MCF 10A (cell line): ENCODE measurements around the gene UBR7. TPM values are rescaled to one million over a fixed set of nuclear protein-coding genes. Genes with fewer than 3 reads are reported as not detected.
A peak's percentile ranks its signal among the peaks of the same experiment; 100 is the strongest.

Experiments
- BruUV-seq: library from RNA; stranded (reverse); fragments of 400-500 nt; replicated peaks from 2 replicates; lab custom pipeline; 2021; lab: Mats Ljungman, UMichigan
- CTCF ChIA-PET: fragments of 300-600 bp; sonication (Branson Sonifier 250); formaldehyde crosslinking; extraction: SDS; loops from one replicate; lab custom pipeline; 2021; ENCODE audit warnings: antibody characterized with exemption, inconsistent platforms; lab: Yijun Ruan, JAX
- POLR2A ChIA-PET: fragments of 300-600, 350-650 bp; sonication (Branson Sonifier 250); formaldehyde crosslinking; extraction: SDS; loops from one replicate; lab custom pipeline; 2020; ENCODE audit warnings: antibody characterized with exemption, inconsistent platforms; lab: Yijun Ruan, JAX
- DNase-seq: peaks from one replicate; pipeline ENCODE4 v3.0.0-alpha.2; 2018; ENCODE audit not compliant: unreplicated experiment
- H3K27ac Mint-ChIP-seq: one replicate; pipeline ENCODE4 v1.8.0; 2022; ENCODE audit warnings: mild to moderate bottlenecking, low read depth, mixed read lengths; ENCODE audit not compliant: unreplicated experiment
- H3K27me3 Mint-ChIP-seq: one replicate; pipeline ENCODE4 v1.8.0; 2022; ENCODE audit warnings: mixed read lengths; ENCODE audit not compliant: insufficient read depth, unreplicated experiment
- H3K36me3 Mint-ChIP-seq: one replicate; pipeline ENCODE4 v1.8.0; 2022; ENCODE audit warnings: mild to moderate bottlenecking, moderate library complexity, mixed read lengths; ENCODE audit not compliant: insufficient read depth, unreplicated experiment
- H3K4me1 Mint-ChIP-seq: one replicate; pipeline ENCODE4 v1.8.0; 2022; ENCODE audit warnings: mixed read lengths; ENCODE audit not compliant: insufficient read depth, unreplicated experiment
- H3K4me3 Mint-ChIP-seq: one replicate; pipeline ENCODE4 v1.8.0; 2022; ENCODE audit warnings: mild to moderate bottlenecking, moderate library complexity, mixed read lengths; ENCODE audit not compliant: unreplicated experiment
- H3K9me3 Mint-ChIP-seq: one replicate; pipeline ENCODE4 v1.8.0; 2022; ENCODE audit warnings: mixed read lengths; ENCODE audit not compliant: unreplicated experiment
- intact Hi-C: fragments of 100-400 bp; cut with micrococcal nuclease; formaldehyde crosslinking; loops from 2 replicates; pipeline ENCODE4 v1.14.1; 2022
- total RNA-seq: library from RNA; stranded (reverse); gene quantifications from 2 replicates; pipeline ENCODE4 v1.2.3, GENCODE V29; 2022
- TF ChIP-seq, protein P1 (sequence below): fragments of 200-600 bp; IDR thresholded peaks from one replicate; pipeline ENCODE4 v1.8.0; 2022; ENCODE audit warnings: antibody characterized with exemption, mild to moderate bottlenecking; ENCODE audit not compliant: unreplicated experiment

UBR7 gene
- total RNA-seq, 1 experiment from 2014 or later = 12.7 TPM

DNA sequence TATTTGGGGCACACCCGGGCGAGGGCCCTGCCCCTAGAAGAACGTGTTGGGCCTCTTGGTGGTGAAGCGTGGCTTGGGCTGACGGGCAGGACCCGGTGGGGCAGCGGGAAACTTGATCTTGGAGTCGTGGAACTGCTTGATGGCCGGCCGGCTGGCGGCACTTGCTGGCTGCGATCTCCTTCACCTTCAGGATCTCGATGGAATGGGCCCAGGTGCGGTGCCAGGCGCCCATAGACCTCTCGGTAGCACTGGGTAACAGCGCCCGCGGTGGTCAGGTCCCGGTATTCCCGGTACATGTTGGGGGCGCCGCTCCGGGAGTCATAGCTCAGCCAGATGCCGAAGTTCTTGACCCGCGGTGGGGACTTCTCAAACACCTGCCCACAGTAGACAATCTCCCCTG is 16.5 kb downstream of the UBR7 start:
- BruUV-seq = no TSS peak
- Mint-ChIP-seq H3K36me3 (peaks cover 71% of the 10 kb centered on the region), H3K27ac (no peak overlapping the region), H3K4me1 (no peaks in the 10 kb centered on the region), H3K9me3 (no peaks in the 10 kb centered on the region), H3K27me3 (no peaks in the 10 kb centered on the region), H3K4me3 (no peak overlapping the region)
- DNase-seq = no peak
- ChIA-PET POLR2A (interaction anchor here (0.7 kb wide), 1 partner anchor 17 kb away, joined by 3 read pairs; the partner anchor contains the start of genes GON7 and UBR7), CTCF (no interaction called here)
- intact Hi-C loops = no loop called here
- TF ChIP-seq, protein P1, sequence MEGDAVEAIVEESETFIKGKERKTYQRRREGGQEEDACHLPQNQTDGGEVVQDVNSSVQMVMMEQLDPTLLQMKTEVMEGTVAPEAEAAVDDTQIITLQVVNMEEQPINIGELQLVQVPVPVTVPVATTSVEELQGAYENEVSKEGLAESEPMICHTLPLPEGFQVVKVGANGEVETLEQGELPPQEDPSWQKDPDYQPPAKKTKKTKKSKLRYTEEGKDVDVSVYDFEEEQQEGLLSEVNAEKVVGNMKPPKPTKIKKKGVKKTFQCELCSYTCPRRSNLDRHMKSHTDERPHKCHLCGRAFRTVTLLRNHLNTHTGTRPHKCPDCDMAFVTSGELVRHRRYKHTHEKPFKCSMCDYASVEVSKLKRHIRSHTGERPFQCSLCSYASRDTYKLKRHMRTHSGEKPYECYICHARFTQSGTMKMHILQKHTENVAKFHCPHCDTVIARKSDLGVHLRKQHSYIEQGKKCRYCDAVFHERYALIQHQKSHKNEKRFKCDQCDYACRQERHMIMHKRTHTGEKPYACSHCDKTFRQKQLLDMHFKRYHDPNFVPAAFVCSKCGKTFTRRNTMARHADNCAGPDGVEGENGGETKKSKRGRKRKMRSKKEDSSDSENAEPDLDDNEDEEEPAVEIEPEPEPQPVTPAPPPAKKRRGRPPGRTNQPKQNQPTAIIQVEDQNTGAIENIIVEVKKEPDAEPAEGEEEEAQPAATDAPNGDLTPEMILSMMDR = no peak

DNA sequence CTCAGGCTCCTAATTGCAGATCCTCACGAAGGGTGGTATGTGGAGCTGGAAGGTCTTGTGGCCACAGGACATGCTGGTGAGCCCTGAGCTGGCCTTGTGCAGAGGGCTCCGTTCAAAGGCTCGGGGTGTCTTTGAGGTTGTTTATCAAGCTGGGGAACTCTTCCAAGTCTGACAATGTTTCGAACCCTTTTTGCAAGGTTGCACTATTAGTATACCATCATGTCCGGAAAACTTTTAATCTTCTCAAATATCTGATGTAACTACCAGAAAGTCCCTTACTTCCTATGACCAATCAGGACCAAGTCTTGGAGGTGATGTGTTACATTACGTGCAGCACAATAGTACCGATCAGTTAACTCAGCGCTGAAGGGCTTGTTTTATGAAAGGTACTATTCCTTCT is 21.5 kb downstream of the UBR7 start:
- BruUV-seq = TSS peak; percentile 45
- Mint-ChIP-seq H3K4me1 (no peaks in the 10 kb centered on the region), H3K9me3 (no peaks in the 10 kb centered on the region), H3K36me3 (peaks cover 33% of the 10 kb centered on the region), H3K27ac (no peak overlapping the region), H3K4me3 (no peak overlapping the region), H3K27me3 (no peaks in the 10 kb centered on the region)
- intact Hi-C loops = no loop called here
- TF ChIP-seq, protein P1 = no peak
- ChIA-PET POLR2A (no interaction called here), CTCF (interaction anchor here (1.1 kb wide), 1 partner anchor 116 kb away, joined by 3 read pairs; no protein-coding TSS in a partner anchor)
- DNase-seq = no peak

DNA sequence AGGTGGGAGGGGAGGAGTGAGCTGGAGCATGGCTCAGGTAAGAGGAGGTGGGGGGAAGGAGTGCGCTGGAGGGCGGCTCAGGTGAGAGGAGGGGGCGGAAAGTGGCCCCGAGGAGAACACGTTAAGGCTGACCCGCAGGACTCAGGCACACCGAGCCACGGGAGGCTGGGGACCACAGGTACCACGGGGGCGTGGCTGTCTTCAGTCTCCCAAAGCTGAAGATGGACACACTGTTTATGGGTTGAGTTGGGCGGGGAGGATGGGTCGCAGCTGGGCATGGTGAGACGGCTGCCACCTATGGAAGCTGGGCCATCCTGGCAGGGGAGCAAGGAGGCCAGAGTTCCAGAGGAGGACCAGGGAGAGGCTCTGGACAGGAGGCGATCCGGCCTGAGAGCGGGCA is 23.5 kb downstream of the UBR7 start:
- Mint-ChIP-seq H3K4me1 (peaks cover 12% of the 10 kb centered on the region), H3K27me3 (no peaks in the 10 kb centered on the region), H3K9me3 (no peaks in the 10 kb centered on the region), H3K27ac (no peak overlapping the region), H3K4me3 (no peak overlapping the region), H3K36me3 (peaks cover 17% of the 10 kb centered on the region)
- POLR2A ChIA-PET = no interaction called here
- intact Hi-C loops = no loop called here
- no peak for DNase-seq
- BruUV-seq = no TSS peak
- TF ChIP-seq, protein P1 = no peak
- CTCF ChIA-PET = no interaction called here

DNA sequence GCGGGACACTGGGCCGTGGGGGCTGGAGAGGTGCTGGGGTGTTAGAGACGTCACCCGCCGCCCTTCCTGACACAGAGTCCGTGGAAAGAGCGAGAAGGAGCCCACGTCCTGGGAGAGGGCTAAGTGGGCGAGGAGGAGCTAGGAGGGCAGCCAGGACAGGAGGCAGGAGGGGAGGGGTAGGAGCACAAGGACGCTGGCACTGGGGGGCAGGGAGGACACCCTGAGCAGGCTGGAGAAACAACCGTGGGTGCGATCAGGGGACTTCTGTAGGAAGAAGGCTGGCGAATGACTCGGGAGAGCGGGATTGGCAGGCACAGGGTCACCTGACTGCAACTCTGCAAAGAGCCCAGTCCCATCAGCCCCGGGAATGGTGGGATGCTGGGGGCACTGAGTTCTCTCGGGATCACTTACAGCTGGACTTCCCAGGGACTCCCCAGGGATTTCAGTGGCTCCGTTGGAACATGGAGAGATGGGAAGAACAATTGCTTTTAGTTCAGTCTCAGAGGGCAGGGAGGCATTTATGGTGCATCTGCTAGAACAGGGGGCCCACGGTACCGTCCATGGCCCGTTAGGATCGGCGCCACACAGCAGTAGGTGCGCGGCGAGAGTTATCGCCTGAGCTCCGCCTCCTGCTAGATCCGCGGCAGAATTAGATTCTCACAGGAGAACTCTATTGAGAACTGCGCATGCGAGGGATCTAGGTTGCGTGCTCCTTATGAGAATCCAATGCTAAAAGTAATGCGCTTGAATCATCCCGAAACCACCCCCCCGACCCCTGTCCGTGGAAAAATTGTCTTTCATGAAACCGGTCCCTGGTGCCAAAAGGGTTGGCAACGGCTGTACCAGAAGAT is 24.3 kb downstream of the UBR7 start:
- Mint-ChIP-seq H3K36me3 (peaks cover 17% of the 10 kb centered on the region), H3K4me3 (no peak overlapping the region), H3K27ac (no peak overlapping the region), H3K4me1 (peaks cover 12% of the 10 kb centered on the region), H3K9me3 (no peaks in the 10 kb centered on the region), H3K27me3 (no peaks in the 10 kb centered on the region)
- POLR2A ChIA-PET = no interaction called here
- no TSS peak for BruUV-seq
- TF ChIP-seq, protein P1 = no peak
- intact Hi-C loops = no loop called here
- no peak for DNase-seq
- CTCF ChIA-PET = interaction anchor here (0.5 to 1.1 kb wide), 2 partner anchors 9 to 311 kb away, joined by 3 to 4 read pairs; no protein-coding TSS in a partner anchor
